Kidney (tissue), 14 donors: Measurements from ENCODE around the gene C22orf39. TPM values are rescaled to one million over a fixed set of nuclear protein-coding genes. Genes with fewer than 3 reads are reported as not detected.

Experiments used
- DNase-seq, 5 donors: peaks; one replicate each; pipeline ENCODE4 v3.0.0-alpha.2; 2013 to 2020
- FAIRE-seq: peaks from 2 replicates; lab custom pipeline; 2012; peaks lifted over from hg19 to GRCh38; lab: Jason Lieb, UNC
- H3K27ac ChIP-seq, 2 donors: one replicate each; pipeline ENCODE4 v1.7.0; 2013; ENCODE audit warnings: low read depth in 2 of 2, low read length in 2 of 2, inconsistent platforms in 1 of 2
- H3K27me3 ChIP-seq: one replicate; pipeline ENCODE4 v1.7.1; 2013; ENCODE audit warnings: low read length, inconsistent platforms; ENCODE audit not compliant: control insufficient read depth, insufficient read depth
- H3K36me3 ChIP-seq, 3 donors: one replicate each; pipeline versions ENCODE4 v1.7.0 to v1.7.1; 2013; ENCODE audit warnings: low read length in 3 of 3, control low read depth in 1 of 3, inconsistent platforms in 1 of 3; ENCODE audit not compliant: insufficient read depth in 3 of 3, control insufficient read depth in 2 of 3
- H3K4me1 ChIP-seq, 3 donors: one replicate each; pipeline versions ENCODE4 v1.7.0 to v1.7.1; 2013; ENCODE audit warnings: low read length in 3 of 3, inconsistent platforms in 1 of 3, low read depth in 1 of 3; ENCODE audit not compliant: control insufficient read depth in 2 of 3, insufficient read depth in 2 of 3
- H3K4me3 ChIP-seq, 3 donors: one replicate each; pipeline versions ENCODE4 v1.7.0 to v1.8.1; 2013; ENCODE audit warnings: low read length in 3 of 3, control low read depth in 1 of 3, inconsistent platforms in 1 of 3
- H3K9ac ChIP-seq, 3 donors: one replicate each; pipeline versions ENCODE4 v1.7.0 to v1.7.1; 2013; ENCODE audit warnings: low read length in 3 of 3, control low read depth in 1 of 3, inconsistent platforms in 1 of 3
- H3K9me3 ChIP-seq, 3 donors: one replicate each; pipeline versions ENCODE4 v1.7.0 to v1.7.1; 2013; ENCODE audit warnings: low read length in 3 of 3, control low read depth in 1 of 3, inconsistent platforms in 1 of 3; ENCODE audit not compliant: control insufficient read depth in 2 of 3, insufficient read depth in 1 of 3
- intact Hi-C: fragments of 100-400 bp; cut with DNase I; formaldehyde crosslinking; loops from one replicate; pipeline ENCODE4 v1.11.1; 2022
- polyA plus RNA-seq: library from polyadenylated mRNA; stranded (reverse); fragments of 350-450 nt; fragmentation: Illumina TruSeq; extraction: RNeasy Lipid Tissue Mini Kit (QIAGEN cat#74804); gene quantifications from one replicate; pipeline ENCODE4 v1.2.3, GENCODE V29; 2014; ENCODE audit warnings: low read depth, low replicate concordance; ENCODE audit not compliant: insufficient read depth
- total RNA-seq: library from RNA; stranded (reverse); fragmentation: NEBNext Ultra II Directional; extraction: Animal tissue kit (Norgen Biotek cat#: 25700); gene quantifications from one replicate; pipeline ENCODE4 v1.2.1, GENCODE V29; 2021
- TF ChIP-seq, protein P1 (sequence below): IDR thresholded peaks from 3 replicates; pipeline ENCODE4 v1.5.1; 2012; ENCODE audit warnings: mild to moderate bottlenecking, moderate library complexity, borderline replicate concordance; ENCODE audit not compliant: insufficient read depth; ENCODE audit errors: extremely low read depth
- donor health status: control.
- donor health status: control.
- donor health status: control.
- donor health status: control.
- donor health status: control.
- donor health status: DM: yes; HTN: yes; CAD: no.
- donor health status: Normal renal cell carcinoma (clear cell type).

The C22orf39 gene
- total and polyA plus RNA-seq, 2 donors from 2014 or later = 27.1 to 54.4 TPM

DNA sequence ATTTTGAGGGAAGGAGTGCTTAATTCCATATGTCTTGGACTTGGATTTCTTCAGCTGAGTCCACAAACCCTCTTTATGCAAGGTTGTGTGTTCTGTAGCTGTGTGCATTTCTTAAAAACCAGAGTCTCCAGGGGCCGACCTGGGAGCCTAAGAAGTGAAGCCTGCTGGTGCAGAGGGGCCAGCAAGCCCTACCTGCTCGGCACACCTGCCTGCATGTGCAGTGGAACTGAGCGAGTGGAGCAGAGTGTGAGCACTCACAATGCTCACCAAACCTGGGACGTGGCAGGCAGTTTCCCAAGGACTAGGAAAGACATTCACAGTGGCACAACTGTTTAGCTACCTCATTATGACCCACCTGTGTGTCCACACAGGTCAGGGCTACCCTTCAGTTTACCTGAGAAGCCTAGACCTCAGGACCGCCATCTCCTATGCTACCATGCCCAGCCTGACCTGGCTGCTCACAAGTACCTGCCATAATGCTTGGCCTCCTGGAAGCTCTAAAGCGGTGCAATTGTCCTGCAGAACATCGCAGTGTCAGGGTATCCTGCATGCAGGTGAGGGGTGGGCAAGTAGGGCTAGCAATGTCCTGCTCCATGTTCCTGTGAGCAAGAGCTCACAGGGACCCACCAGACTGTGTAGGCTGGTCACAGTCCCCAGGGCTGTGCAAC lies 3.8 kb downstream of the C22orf39 start:
- DNase-seq = no peak
- peaks cover 0 to 13% (median 0%) of the 10 kb centered on the region in 3 donors for H3K4me1 ChIP-seq
- TF ChIP-seq, protein P1, sequence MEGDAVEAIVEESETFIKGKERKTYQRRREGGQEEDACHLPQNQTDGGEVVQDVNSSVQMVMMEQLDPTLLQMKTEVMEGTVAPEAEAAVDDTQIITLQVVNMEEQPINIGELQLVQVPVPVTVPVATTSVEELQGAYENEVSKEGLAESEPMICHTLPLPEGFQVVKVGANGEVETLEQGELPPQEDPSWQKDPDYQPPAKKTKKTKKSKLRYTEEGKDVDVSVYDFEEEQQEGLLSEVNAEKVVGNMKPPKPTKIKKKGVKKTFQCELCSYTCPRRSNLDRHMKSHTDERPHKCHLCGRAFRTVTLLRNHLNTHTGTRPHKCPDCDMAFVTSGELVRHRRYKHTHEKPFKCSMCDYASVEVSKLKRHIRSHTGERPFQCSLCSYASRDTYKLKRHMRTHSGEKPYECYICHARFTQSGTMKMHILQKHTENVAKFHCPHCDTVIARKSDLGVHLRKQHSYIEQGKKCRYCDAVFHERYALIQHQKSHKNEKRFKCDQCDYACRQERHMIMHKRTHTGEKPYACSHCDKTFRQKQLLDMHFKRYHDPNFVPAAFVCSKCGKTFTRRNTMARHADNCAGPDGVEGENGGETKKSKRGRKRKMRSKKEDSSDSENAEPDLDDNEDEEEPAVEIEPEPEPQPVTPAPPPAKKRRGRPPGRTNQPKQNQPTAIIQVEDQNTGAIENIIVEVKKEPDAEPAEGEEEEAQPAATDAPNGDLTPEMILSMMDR = no peak
- H3K27me3 ChIP-seq = no peaks in the 10 kb centered on the region
- no peak overlapping the region for H3K9ac ChIP-seq
- H3K36me3 ChIP-seq = peaks cover 3 to 8% (median 5%) of the 10 kb centered on the region in 3 donors
- no peak overlapping the region for H3K27ac ChIP-seq
- no peaks in the 10 kb centered on the region for H3K9me3 ChIP-seq
- no peak overlapping the region for H3K4me3 ChIP-seq
- intact Hi-C loops = no loop called here
- FAIRE-seq = no peak

DNA sequence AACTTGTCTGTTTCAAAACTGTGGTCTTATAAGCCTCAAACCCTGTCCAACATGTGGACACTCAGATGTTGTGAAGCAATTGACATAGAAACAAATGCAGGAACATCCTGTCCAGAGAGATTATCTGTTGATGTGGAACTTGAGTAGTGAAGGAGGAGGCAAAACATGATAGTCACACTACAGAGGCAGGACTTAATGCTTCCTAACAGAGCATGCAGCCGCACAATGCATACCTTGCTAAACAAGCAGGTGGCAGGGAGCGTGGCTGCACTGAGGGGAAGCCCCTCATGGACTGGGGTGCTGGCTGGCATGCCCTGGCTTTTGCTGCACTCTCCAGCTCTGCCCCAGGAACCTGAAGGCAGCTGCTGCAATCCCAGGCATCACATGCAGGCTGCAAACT lies 5.3 kb downstream of the C22orf39 start:
- Histone ChIP-seq H3K27ac (no peak overlapping the region), H3K27me3 (no peaks in the 10 kb centered on the region), H3K36me3 (peaks cover 3 to 8% (median 5%) of the 10 kb centered on the region in 3 donors), H3K9ac (no peak overlapping the region), H3K9me3 (no peaks in the 10 kb centered on the region), H3K4me1 (peaks cover 0 to 6% (median 0%) of the 10 kb centered on the region in 3 donors), H3K4me3 (no peak overlapping the region)
- intact Hi-C loops = no loop called here
- DNase-seq = no peak
- FAIRE-seq = no peak
- TF ChIP-seq, protein P1 = no peak

DNA sequence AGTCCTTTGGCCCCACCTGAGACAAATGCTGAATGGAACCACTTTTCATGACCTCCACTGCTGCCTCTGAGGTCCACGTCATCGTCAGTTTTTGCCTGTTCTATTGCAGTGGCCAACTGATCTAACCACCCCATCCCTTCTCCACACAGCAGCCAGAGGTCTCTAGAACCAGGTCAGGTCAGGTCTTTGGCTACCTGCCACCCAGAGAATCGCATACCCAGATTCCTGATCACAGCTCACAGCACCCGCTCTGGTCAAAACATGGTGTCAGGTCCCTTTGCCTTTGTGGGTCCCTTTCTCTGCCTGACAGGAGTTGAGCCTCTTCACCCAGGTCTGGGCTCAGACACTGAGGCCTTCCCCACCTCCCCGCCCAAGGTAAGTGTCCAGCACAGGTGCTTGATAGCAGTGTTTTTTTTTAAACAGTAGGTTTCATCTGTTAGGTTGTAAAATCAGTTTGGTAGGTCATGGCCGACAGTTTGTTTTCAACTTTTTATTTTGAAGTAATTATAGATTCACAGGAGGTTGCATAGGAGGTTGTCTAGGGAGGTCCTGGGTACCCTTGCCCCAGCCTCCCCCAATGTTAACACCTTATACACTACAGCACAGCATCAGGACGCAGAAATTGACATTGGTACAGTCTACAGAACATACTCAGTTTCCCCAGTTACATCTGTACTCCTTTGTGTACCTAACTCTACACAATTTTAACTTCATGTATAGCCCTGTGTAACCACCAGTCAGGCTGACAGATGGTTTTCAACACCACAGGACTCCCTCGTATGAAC lies 6.9 kb downstream of the C22orf39 start:
- Histone ChIP-seq H3K4me3 (no peak overlapping the region), H3K27me3 (no peaks in the 10 kb centered on the region), H3K9ac (no peak overlapping the region), H3K27ac (no peak overlapping the region), H3K36me3 (peaks cover 6 to 11% (median 8%) of the 10 kb centered on the region in 3 donors), H3K4me1 (no peaks in the 10 kb centered on the region), H3K9me3 (no peaks in the 10 kb centered on the region)
- DNase-seq (no peak), FAIRE-seq (no peak)
- intact Hi-C loops = no loop called here
- TF ChIP-seq, protein P1 = no peak
